GM19452 (cell line): ENCODE measurements around the gene POLR2E.
A peak's percentile ranks its signal among the peaks of the same experiment; 100 is the strongest.

Experiments used
- ATAC-seq: cut with Tn5 transposase; IDR thresholded peaks from one replicate; pipeline ENCODE4 v1.9.1; 2021; ENCODE audit not compliant: unreplicated experiment

Gene POLR2E

GRCh38 chr19:1082165-1082927 lies 12.8 kb downstream of the POLR2E start:
- ATAC-seq: no peak

GRCh38 chr19:1081301-1082164 lies 13.6 kb downstream of the POLR2E start:
- no peak for ATAC-seq

- no peak for ATAC-seq
Observed at GRCh38 chr19:1080360-1081161, 14.6 kb downstream of the POLR2E start.

- no peak for ATAC-seq
Observed at GRCh38 chr19:1079566-1080111, 15.5 kb downstream of the POLR2E start.

GRCh38 chr19:1076951-1077350 lies 18.2 kb downstream of the POLR2E start:
- ATAC-seq: peak; percentile 66

GRCh38 chr19:1076046-1076386 lies 19.2 kb downstream of the POLR2E start:
- ATAC-seq: no peak

- ATAC-seq: peak; percentile 36
Observed at GRCh38 chr19:1074544-1075283, 20.5 kb downstream of the POLR2E start.

- no peak for ATAC-seq
Observed at GRCh38 chr19:1073956-1074517, 21.1 kb downstream of the POLR2E start.

- no peak for ATAC-seq
Observed at GRCh38 chr19:1073063-1073955, 21.9 kb downstream of the POLR2E start.

- ATAC-seq: no peak
Observed at GRCh38 chr19:1072371-1073015, 22.7 kb downstream of the POLR2E start.

- no peak for ATAC-seq
Observed at GRCh38 chr19:1070931-1071791, 24.0 kb downstream of the POLR2E start.

- no peak for ATAC-seq
Observed at GRCh38 chr19:1070576-1070930, 24.6 kb downstream of the POLR2E start.

GRCh38 chr19:1069009-1069779 lies 26.0 kb downstream of the POLR2E start:
- ATAC-seq: no peak

GRCh38 chr19:1068009-1069001 lies 26.9 kb downstream of the POLR2E start:
- no peak for ATAC-seq

- no peak for ATAC-seq
Observed at GRCh38 chr19:1067341-1067957, 27.7 kb downstream of the POLR2E start.
